ENCODE measurements around the gene ATP6V1A. TPM values are rescaled to one million over a fixed set of nuclear protein-coding genes. Genes with fewer than 3 reads are reported as not detected.

The ATP6V1A gene
- total and polyA plus RNA-seq, 2 of the 13 experiments (the other 11 are each of a cell fraction or from before 2014, with no cell fraction given) = 23.4 to 95.1 TPM

DNA sequence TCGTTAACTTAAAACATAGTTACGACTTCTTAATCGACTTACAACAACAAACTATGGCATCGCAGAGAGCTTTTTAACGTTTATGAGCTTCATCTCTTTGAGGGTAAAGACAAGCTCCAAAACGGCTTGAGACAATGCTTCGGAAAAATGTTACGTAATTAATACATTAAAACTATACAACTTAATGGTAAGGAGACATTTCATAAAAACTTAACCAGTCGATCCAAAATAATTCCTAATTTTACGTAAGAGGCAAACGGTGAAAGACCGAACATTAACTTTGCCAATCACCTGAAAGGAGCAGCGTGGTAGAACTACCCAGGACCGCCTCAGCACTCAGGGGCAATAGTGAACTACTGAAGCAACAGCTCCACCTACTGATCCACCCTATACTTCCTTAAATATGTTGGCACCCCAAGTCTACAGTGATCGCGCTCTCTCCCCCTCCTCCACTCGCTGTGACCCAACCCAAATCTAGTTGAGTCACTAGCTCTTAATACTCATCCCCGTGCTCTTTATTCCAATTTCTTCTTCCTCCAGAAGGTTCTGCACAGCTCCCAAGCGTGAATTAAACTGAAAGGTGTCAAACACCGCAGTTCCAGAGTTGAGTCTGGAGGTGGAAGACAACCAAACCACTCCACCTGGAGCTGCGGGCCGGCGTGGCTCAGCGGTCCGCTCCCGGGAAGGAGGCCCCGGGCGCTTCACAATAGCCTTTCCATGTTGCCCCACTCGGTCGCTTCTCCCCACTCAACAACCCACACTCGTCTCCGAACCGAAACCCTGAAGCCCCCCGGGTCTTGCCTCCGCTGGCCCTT lies 1.7 kb upstream of the ATP6V1A start (continued):
- TF ChIP-seq ZNF562 (CRISPR knock-in tag; IDR thresholded peaks at IDR 0.05; ENCODE audit: borderline replicate concordance) (no peak), PPARG (CRISPR knock-in tag; conservative IDR thresholded peaks at IDR 0.05) (0 out of 2 replicates have a peak, but pooled peaks have one; percentile 19), MED13 (CRISPR knock-in tag; IDR thresholded peaks at IDR 0.05) (no peak), PAX8 (CRISPR knock-in tag; IDR thresholded peaks at IDR 0.05; ENCODE audit: borderline replicate concordance) (no peak), FLYWCH1 (CRISPR knock-in tag; IDR thresholded peaks at IDR 0.05) (no peak; the same call in 1 of the 2 replicates), ZNF143 (CRISPR knock-in tag; IDR thresholded peaks at IDR 0.05) (no peak), SALL1 (CRISPR knock-in tag; IDR thresholded peaks at IDR 0.05) (no peak), ZNF768 (CRISPR knock-in tag; IDR thresholded peaks at IDR 0.05) (no peak), ZBTB7A (CRISPR knock-in tag; IDR thresholded peaks at IDR 0.05) (no peak), ZNF598 (CRISPR knock-in tag; IDR thresholded peaks at IDR 0.05; ENCODE audit: borderline replicate concordance) (no peak), GFI1 (CRISPR knock-in tag; IDR thresholded peaks at IDR 0.05; ENCODE audit: borderline replicate concordance) (no peak)
- TF ChIP-seq, protein P1, sequence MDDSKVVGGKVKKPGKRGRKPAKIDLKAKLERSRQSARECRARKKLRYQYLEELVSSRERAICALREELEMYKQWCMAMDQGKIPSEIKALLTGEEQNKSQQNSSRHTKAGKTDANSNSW (CRISPR knock-in tag; IDR thresholded peaks at IDR 0.05; ENCODE audit: borderline replicate concordance) = no peak
- TF ChIP-seq, protein P2, sequence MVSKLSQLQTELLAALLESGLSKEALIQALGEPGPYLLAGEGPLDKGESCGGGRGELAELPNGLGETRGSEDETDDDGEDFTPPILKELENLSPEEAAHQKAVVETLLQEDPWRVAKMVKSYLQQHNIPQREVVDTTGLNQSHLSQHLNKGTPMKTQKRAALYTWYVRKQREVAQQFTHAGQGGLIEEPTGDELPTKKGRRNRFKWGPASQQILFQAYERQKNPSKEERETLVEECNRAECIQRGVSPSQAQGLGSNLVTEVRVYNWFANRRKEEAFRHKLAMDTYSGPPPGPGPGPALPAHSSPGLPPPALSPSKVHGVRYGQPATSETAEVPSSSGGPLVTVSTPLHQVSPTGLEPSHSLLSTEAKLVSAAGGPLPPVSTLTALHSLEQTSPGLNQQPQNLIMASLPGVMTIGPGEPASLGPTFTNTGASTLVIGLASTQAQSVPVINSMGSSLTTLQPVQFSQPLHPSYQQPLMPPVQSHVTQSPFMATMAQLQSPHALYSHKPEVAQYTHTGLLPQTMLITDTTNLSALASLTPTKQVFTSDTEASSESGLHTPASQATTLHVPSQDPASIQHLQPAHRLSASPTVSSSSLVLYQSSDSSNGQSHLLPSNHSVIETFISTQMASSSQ (IDR thresholded peaks at IDR 0.05; ENCODE audit: low read depth) = no peak
- TF ChIP-seq, protein P2 (CRISPR knock-in tag; IDR thresholded peaks at IDR 0.05; ENCODE audit: borderline replicate concordance) = no peak; the same call in 1 of the 2 replicates
- TF ChIP-seq, protein P3, sequence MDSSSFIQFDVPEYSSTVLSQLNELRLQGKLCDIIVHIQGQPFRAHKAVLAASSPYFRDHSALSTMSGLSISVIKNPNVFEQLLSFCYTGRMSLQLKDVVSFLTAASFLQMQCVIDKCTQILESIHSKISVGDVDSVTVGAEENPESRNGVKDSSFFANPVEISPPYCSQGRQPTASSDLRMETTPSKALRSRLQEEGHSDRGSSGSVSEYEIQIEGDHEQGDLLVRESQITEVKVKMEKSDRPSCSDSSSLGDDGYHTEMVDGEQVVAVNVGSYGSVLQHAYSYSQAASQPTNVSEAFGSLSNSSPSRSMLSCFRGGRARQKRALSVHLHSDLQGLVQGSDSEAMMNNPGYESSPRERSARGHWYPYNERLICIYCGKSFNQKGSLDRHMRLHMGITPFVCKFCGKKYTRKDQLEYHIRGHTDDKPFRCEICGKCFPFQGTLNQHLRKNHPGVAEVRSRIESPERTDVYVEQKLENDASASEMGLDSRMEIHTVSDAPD (CRISPR knock-in tag; IDR thresholded peaks at IDR 0.05) = no peak; the same call in 1 of the 2 replicates
- TF ChIP-seq, protein P4, sequence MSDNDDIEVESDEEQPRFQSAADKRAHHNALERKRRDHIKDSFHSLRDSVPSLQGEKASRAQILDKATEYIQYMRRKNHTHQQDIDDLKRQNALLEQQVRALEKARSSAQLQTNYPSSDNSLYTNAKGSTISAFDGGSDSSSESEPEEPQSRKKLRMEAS (IDR thresholded peaks at IDR 0.05) = no peak; the same call in 1 of the 2 replicates
- TF ChIP-seq, protein P5, sequence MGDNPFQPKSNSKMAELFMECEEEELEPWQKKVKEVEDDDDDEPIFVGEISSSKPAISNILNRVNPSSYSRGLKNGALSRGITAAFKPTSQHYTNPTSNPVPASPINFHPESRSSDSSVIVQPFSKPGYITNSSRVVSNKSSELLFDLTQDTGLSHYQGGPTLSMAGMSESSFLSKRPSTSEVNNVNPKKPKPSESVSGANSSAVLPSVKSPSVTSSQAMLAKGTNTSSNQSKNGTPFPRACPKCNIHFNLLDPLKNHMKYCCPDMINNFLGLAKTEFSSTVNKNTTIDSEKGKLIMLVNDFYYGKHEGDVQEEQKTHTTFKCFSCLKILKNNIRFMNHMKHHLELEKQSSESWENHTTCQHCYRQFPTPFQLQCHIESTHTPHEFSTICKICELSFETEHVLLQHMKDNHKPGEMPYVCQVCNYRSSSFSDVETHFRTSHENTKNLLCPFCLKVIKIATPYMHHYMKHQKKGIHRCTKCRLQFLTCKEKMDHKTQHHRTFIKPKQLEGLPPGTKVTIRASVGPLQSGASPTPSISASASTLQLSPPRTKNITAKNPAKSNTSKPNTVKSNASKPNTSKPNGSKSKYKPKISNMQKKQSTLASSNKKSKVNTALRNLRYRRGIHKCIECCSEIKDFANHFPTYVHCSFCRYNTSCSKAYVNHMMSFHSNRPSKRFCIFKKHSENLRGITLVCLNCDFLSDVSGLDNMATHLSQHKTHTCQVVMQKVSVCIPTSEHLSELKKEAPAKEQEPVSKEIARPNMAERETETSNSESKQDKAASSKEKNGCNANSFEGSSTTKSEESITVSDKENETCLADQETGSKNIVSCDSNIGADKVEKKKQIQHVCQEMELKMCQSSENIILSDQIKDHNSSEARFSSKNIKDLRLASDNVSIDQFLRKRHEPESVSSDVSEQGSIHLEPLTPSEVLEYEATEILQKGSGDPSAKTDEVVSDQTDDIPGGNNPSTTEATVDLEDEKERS (CRISPR knock-in tag; IDR thresholded peaks at IDR 0.05) = 0 out of 2 replicates have a peak, but pooled peaks have one; percentile 12
- TF ChIP-seq, protein P6, sequence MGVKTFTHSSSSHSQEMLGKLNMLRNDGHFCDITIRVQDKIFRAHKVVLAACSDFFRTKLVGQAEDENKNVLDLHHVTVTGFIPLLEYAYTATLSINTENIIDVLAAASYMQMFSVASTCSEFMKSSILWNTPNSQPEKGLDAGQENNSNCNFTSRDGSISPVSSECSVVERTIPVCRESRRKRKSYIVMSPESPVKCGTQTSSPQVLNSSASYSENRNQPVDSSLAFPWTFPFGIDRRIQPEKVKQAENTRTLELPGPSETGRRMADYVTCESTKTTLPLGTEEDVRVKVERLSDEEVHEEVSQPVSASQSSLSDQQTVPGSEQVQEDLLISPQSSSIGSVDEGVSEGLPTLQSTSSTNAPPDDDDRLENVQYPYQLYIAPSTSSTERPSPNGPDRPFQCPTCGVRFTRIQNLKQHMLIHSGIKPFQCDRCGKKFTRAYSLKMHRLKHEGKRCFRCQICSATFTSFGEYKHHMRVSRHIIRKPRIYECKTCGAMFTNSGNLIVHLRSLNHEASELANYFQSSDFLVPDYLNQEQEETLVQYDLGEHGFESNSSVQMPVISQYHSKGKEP (CRISPR knock-in tag; IDR thresholded peaks at IDR 0.05) = no peak
